ENCODE measurements around the gene TMEM184A. TPM values are rescaled to one million over a fixed set of nuclear protein-coding genes. Genes with fewer than 3 reads are reported as not detected.

TMEM184A gene
- total RNA-seq, 2 experiments from 2014 or later: not detected

- no peak for DNase-seq
- ATAC-seq: no peak
- H3K27ac Mint-ChIP-seq: no peak overlapping the region
- CTCF ChIA-PET: no interaction called here
- H3K4me3 Mint-ChIP-seq: no peak overlapping the region
- no peaks in the 10 kb centered on the region for H3K27me3 Mint-ChIP-seq
- peaks cover 9% of the 10 kb centered on the region for H3K36me3 Mint-ChIP-seq
- no peaks in the 10 kb centered on the region for H3K9me3 Mint-ChIP-seq (ENCODE audit: low read depth)
- H3K4me1 Mint-ChIP-seq: no peaks in the 10 kb centered on the region
Observed at GRCh38 chr7:1494866-1495563, 61.0 kb downstream of the TMEM184A start.

GRCh38 chr7:1494447-1494846, 61.6 kb downstream of the TMEM184A start:
- H3K36me3 Mint-ChIP-seq: peaks cover 7% of the 10 kb centered on the region
- H3K9me3 Mint-ChIP-seq (ENCODE audit: low read depth): no peaks in the 10 kb centered on the region
- CTCF ChIA-PET: no interaction called here
- H3K4me1 Mint-ChIP-seq: no peaks in the 10 kb centered on the region
- H3K27ac Mint-ChIP-seq: no peak overlapping the region
- H3K4me3 Mint-ChIP-seq: no peak overlapping the region
- ATAC-seq (no peak), DNase-seq (no peak)
- no peaks in the 10 kb centered on the region for H3K27me3 Mint-ChIP-seq

GRCh38 chr7:1493571-1493970, 62.4 kb downstream of the TMEM184A start:
- Mint-ChIP-seq H3K9me3 (ENCODE audit: low read depth) (no peaks in the 10 kb centered on the region), H3K27me3 (no peaks in the 10 kb centered on the region), H3K36me3 (peaks cover 8% of the 10 kb centered on the region), H3K4me3 (no peak overlapping the region), H3K4me1 (no peaks in the 10 kb centered on the region), H3K27ac (no peak overlapping the region)
- DNase-seq (no peak), ATAC-seq (no peak)
- CTCF ChIA-PET: no interaction called here

- H3K9me3 Mint-ChIP-seq (ENCODE audit: low read depth): no peaks in the 10 kb centered on the region
- ATAC-seq (no peak), DNase-seq (no peak)
- H3K4me1 Mint-ChIP-seq: no peaks in the 10 kb centered on the region
- no peak overlapping the region for H3K27ac Mint-ChIP-seq
- no peaks in the 10 kb centered on the region for H3K27me3 Mint-ChIP-seq
- H3K4me3 Mint-ChIP-seq: no peak overlapping the region
- peaks cover 8% of the 10 kb centered on the region for H3K36me3 Mint-ChIP-seq
- CTCF ChIA-PET: no interaction called here
Observed at GRCh38 chr7:1493129-1493528, 62.9 kb downstream of the TMEM184A start.

GRCh38 chr7:1492640-1493039, 63.4 kb downstream of the TMEM184A start:
- H3K9me3 Mint-ChIP-seq (ENCODE audit: low read depth): no peaks in the 10 kb centered on the region
- no peak overlapping the region for H3K4me3 Mint-ChIP-seq
- ATAC-seq (no peak), DNase-seq (no peak)
- CTCF ChIA-PET: no interaction called here
- no peaks in the 10 kb centered on the region for H3K4me1 Mint-ChIP-seq
- peaks cover 8% of the 10 kb centered on the region for H3K36me3 Mint-ChIP-seq
- H3K27ac Mint-ChIP-seq: no peak overlapping the region
- no peaks in the 10 kb centered on the region for H3K27me3 Mint-ChIP-seq

Other genes starting within 250 kb of the TMEM184A start
- gene MICALL2, start 96.7 kb downstream of the TMEM184A start, total RNA-seq: 1 to 10 TPM; 2.1 to 2.2 TPM
- gene INTS1, start 51.8 kb downstream of the TMEM184A start, total RNA-seq: 100 to 1,000 TPM in 1 of 2 experiments, 10 to 100 TPM in 1; 97.5 to 102 TPM
- gene MAFK, start 25.5 kb downstream of the TMEM184A start, total RNA-seq: 10 to 100 TPM; 22.4 to 22.9 TPM
- gene PSMG3, start 13.8 kb upstream of the TMEM184A start, total RNA-seq: 10 to 100 TPM; 37.2 to 37.9 TPM
- gene ELFN1, start 114.1 kb upstream of the TMEM184A start, total RNA-seq: not detected

Data from activated CD8-positive, alpha-beta memory T cell treated with anti-CD3 and anti-CD28 coated beads, Interleukin-2, amount 10 ng/mL, durations not matched to agents 7 days and 5 days (primary cell).